Heart left ventricle (tissue), 16 donors: ENCODE measurements around the gene ZBTB34. TPM values are rescaled to one million over a fixed set of nuclear protein-coding genes. Genes with fewer than 3 reads are reported as not detected.

ENCODE experiments used
- ATAC-seq, 4 donors: fragments of 200-7000 bp; cut with Tn5 transposase; one replicate each; pipeline ENCODE4 v1.9.1; 2020 to 2022; ENCODE audit warnings: moderate library complexity in 4 of 4, mild to moderate bottlenecking in 3 of 4, moderate number of reproducible peaks in 1 of 4
- DNase-seq, 5 donors: peaks; one replicate each; pipeline ENCODE4 v3.0.0-alpha.2; 2020
- H3K27ac ChIP-seq, 12 donors: fragments of 200-600 bp; sonication (generic) in 4 of 12; one replicate each; pipeline versions ENCODE4 v1.5.0 to v1.8.0; 2016 to 2022; ENCODE audit warnings: mild to moderate bottlenecking in 2 of 12
- H3K27me3 ChIP-seq, 9 donors: fragments of 200-600 bp; sonication (generic) in 2 of 9; one replicate each; pipeline versions ENCODE4 v1.5.1 to v1.8.0; 2016 to 2022; ENCODE audit warnings: mild to moderate bottlenecking in 3 of 9
- H3K36me3 ChIP-seq, 9 donors: fragments of 200-600 bp; sonication (generic) in 2 of 9; one replicate each; pipeline versions ENCODE4 v1.5.0 to v1.8.0; 2018 to 2022; ENCODE audit warnings: mild to moderate bottlenecking in 2 of 9
- H3K4me1 ChIP-seq, 12 donors: fragments of 200-600 bp; sonication (generic) in 4 of 12; one replicate each; pipeline versions ENCODE4 v1.5.0 to v1.8.0; 2016 to 2022; ENCODE audit warnings: mild to moderate bottlenecking in 3 of 12
- H3K4me3 ChIP-seq, 12 donors: fragments of 200-600 bp; sonication (generic) in 4 of 12; one replicate each; pipeline versions ENCODE4 v1.5.0 to v1.8.0; 2017 to 2022; ENCODE audit warnings: mild to moderate bottlenecking in 9 of 12, moderate library complexity in 4 of 12
- H3K9me3 ChIP-seq, 12 donors: fragments of 200-600 bp; sonication (generic) in 4 of 12; one replicate each; pipeline versions ENCODE4 v1.5.0 to v1.8.0; 2016 to 2022; ENCODE audit warnings: mild to moderate bottlenecking in 1 of 12
- POLR2A ChIP-seq, 2 donors: fragments of 450-650 bp; IDR thresholded peaks; one replicate each; pipeline ENCODE4 v1.6.1; 2017; ENCODE audit warnings: antibody characterized with exemption in 2 of 2, mild to moderate bottlenecking in 2 of 2, moderate library complexity in 2 of 2
- WGBS, 4 donors: extraction: QIAGEN DNeasy Blood & Tissue Kit in 2 of 4; methylation state at CpG; one replicate each; pipeline versions ENCODE4 v1.1.5 to v1.1.7; 2013 to 2018; 5-methylcytosine and 5-hydroxymethylcytosine counted together
- intact Hi-C, 10 donors: fragments of 100-400 bp; cut with DNase I; formaldehyde crosslinking; loops; one replicate each; pipeline versions ENCODE4 v1.11.1 to v1.14.2; 2022
- polyA plus RNA-seq, 2 donors: library from polyadenylated mRNA; stranded (reverse); fragments of 200-250 nt; gene quantifications; one replicate each; pipeline ENCODE4 v1.2.3, GENCODE V29; 2013
- total RNA-seq, 9 donors: library from RNA; depleted of rRNA in 2 of 9; stranded (reverse); fragments of >200 nt in 2 of 9; fragmentation: NEBNext Ultra II Directional in 3 of 9; extraction: Animal tissue kit (Norgen Biotek cat#: 25700) in 3 of 9; gene quantifications; one replicate each; pipeline versions ENCODE4 v1.1.0 to v1.2.4, GENCODE V29; 2016 to 2023
- TF ChIP-seq, protein P1 (sequence below), 12 donors: fragments of 200-600 bp; sonication (generic) in 4 of 12; IDR thresholded peaks; one replicate each; pipeline versions ENCODE4 v1.5.0 to v1.8.0; 2018 to 2022; ENCODE audit warnings: antibody characterized with exemption in 12 of 12, mild to moderate bottlenecking in 5 of 12
- donor health status: ischemic (EF 13 %, LVEDD 7.1; RV severe dilation, severe dysfunction).
- donor health status: healthy with polysubstance abuse.
- donor health status: DM: no; HTN: yes; CAD: no.
- donor health status: DM: no; HTN: no; CAD: no.
- donor health status: ischemic (EF 25% LVEDD 6.9; RV normal size, moderate dysfunction).
- donor health status: ischemic (EF 25% LVEDD 5.7; RV mildly dilated, moderate dysfunction).
- donor health status: healthy.
- donor health status: DM: yes; HTN: yes; CAD: no.
- donor health status: ischemic (EF 35%, LVEDD 5.7; RV mildly dilated, moderate dysfunction).
- donor health status: nonischemic (EF 11% LVEDD 7.7; RV severe dilation, severe dysfunction).
- donor health status: DM: yes; HTN: yes; CAD: no.
- donor health status: PGD.
- donor health status: ischemic (EF 29% LVEDD 5.4; RV normal size, mild dysfunction).
- donor health status: nonischemic (EF 23%, LVEDD 6.1; RV moderate dilation, normal function).

ZBTB34 gene
- total and polyA plus RNA-seq, 11 donors, result 2.2 to 8.2 (median 5.0) TPM

DNA sequence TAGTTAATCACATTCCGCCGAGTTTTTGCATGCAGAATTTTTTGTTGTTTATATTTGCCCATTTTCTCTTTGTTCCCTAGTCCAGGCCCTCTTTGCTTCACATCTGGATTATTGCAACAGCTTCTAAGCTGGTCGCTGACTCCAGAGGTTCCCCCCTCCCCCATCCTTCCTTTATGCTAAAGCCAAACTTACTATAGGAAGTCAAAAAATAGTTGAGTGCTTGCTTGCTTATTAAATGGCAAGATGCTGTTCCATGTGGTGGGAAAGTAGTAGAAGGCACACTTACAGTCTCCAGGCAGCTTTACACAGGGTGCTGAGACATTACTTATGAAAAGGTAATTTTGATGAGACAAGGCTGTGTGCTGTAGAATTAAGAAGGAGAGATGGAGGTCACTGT, 1.3 kb downstream of the ZBTB34 start:
- Histone ChIP-seq H3K27ac (peak overlapping the region in 11 of 12 donors; percentile 5 to 97 (median 91)), H3K4me3 (peak overlapping the region; percentile 87 to 99 (median 94)), H3K27me3 (no peaks in the 10 kb centered on the region), H3K4me1 (peaks cover 0 to 39% (median 28%) of the 10 kb centered on the region in 12 donors), H3K9me3 (no peaks in the 10 kb centered on the region), H3K36me3 (peaks cover 0 to 32% (median 19%) of the 10 kb centered on the region in 9 donors)
- 22 to 27% (median 24%) methylated on average over 3 of the region's 3 CpGs for WGBS, 4 donors
- TF ChIP-seq POLR2A (IDR thresholded peaks at IDR 0.05), result no peak
- TF ChIP-seq, protein P1, sequence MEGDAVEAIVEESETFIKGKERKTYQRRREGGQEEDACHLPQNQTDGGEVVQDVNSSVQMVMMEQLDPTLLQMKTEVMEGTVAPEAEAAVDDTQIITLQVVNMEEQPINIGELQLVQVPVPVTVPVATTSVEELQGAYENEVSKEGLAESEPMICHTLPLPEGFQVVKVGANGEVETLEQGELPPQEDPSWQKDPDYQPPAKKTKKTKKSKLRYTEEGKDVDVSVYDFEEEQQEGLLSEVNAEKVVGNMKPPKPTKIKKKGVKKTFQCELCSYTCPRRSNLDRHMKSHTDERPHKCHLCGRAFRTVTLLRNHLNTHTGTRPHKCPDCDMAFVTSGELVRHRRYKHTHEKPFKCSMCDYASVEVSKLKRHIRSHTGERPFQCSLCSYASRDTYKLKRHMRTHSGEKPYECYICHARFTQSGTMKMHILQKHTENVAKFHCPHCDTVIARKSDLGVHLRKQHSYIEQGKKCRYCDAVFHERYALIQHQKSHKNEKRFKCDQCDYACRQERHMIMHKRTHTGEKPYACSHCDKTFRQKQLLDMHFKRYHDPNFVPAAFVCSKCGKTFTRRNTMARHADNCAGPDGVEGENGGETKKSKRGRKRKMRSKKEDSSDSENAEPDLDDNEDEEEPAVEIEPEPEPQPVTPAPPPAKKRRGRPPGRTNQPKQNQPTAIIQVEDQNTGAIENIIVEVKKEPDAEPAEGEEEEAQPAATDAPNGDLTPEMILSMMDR (IDR thresholded peaks at IDR 0.05), result no peak
- no peak for DNase-seq
- peak in 2 of 4 donors; percentile 2 to 6 for ATAC-seq
- intact Hi-C loops, result loop anchor here in 2 of 10 donors (2.0 kb wide), 1 partner anchor 53 kb away; the partner anchor contains the start of gene RALGPS1 (in 2 of the 2)

DNA sequence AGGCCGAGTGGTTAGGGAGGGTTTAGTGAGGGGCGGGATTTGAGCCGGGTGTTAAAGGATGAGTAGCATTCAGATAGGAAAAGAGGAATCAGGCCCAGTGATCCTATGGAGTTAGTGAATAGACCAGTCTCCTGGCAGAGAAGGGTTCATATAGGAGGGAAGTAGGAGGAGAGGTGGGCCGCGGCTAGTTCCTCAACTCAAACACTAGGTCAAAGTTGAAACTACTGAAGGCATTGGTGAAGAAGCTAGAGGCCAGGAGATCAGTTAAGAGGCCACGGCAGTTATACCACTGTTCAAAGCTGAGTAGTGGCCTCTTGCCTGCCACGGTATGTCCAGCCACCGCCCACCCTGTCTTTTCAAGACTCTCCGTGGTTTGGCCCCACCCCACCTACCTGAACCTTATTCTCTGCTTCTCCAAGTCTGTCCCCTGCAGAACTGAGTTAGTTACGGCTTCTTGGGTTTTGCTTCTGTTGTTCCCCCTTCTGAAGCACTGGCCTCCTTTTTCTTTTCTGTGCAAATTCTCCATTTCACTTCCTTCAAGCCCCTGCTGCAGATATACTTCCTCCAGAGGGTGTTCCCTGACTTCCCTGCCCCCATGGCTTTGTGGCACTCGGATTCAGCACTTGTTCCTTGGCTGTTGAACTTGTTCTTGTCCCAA, 1.8 kb downstream of the ZBTB34 start:
- 45 to 49% (median 47%) methylated on average over 11 of the region's 11 CpGs for whole genome bisulfite sequencing, 4 donors
- DNase-seq, result no peak
- H3K27me3 ChIP-seq, result no peaks in the 10 kb centered on the region
- peak in 3 of 4 donors; percentile 14 to 34 (median 25) for ATAC-seq
- H3K36me3 ChIP-seq, result peaks cover 0 to 37% (median 19%) of the 10 kb centered on the region in 9 donors
- TF ChIP-seq, protein P1 (IDR thresholded peaks at IDR 0.05), result no peak
- TF ChIP-seq POLR2A (IDR thresholded peaks at IDR 0.05), result no peak
- no peaks in the 10 kb centered on the region for H3K9me3 ChIP-seq
- intact Hi-C loops, result no loop called here
- peak overlapping the region in 6 of 12 donors; percentile 5 to 94 (median 62) for H3K27ac ChIP-seq
- H3K4me3 ChIP-seq, result peak overlapping the region in 10 of 12 donors; percentile 19 to 98 (median 94)
- peaks cover 0 to 40% (median 28%) of the 10 kb centered on the region in 12 donors for H3K4me1 ChIP-seq

DNA sequence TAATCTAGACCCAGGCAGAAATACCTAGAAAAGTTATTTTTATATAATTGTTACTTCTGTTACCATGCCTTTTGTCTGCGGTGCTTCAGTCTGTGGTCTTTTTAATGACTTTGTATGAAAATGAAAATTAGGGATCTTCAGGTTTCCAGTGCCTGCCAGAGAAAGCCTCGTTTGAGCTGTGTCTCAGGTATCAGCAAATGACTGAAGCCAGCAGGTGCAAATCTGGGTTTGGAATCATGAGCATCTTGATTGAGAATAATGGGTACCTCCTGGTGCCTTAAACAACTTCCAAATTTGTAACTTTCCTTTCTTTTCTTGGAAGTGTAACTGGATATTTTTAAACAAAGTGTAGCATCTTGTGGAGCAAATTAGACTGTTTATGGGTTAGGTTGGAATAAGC, 4.3 kb downstream of the ZBTB34 start:
- 65 to 74% (median 69%) methylated on average over 2 of the region's 2 CpGs for WGBS, 4 donors
- TF ChIP-seq, protein P1 (IDR thresholded peaks at IDR 0.05), result no peak
- TF ChIP-seq POLR2A (IDR thresholded peaks at IDR 0.05), result no peak
- no peak overlapping the region for H3K4me3 ChIP-seq
- no peaks in the 10 kb centered on the region for H3K27me3 ChIP-seq
- intact Hi-C loops, result no loop called here
- H3K4me1 ChIP-seq, result peaks cover 0 to 45% (median 29%) of the 10 kb centered on the region in 12 donors
- H3K36me3 ChIP-seq, result peaks cover 0 to 44% (median 28%) of the 10 kb centered on the region in 9 donors
- H3K9me3 ChIP-seq, result no peaks in the 10 kb centered on the region
- DNase-seq (no peak), ATAC-seq (no peak)
- no peak overlapping the region for H3K27ac ChIP-seq

DNA sequence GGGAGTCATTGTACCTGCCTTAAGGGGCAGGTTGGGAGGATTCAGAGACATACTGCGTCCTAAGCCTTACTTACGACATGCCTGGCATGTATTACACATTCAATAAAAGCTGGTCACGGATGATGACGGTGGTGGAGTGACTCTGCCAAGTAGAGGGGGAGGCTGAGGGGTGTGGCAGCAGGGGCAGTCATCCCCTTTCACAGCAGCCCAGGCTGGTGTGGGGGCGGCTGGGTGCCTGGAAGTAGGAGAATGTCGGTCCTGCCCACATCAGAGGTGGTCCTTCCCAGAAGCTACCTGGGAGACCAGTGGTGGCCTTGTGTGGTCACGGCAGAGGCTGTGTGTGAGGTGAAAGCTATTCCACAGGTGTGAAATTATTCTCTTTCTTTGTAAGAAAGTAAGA, 8.9 kb downstream of the ZBTB34 start:
- Histone ChIP-seq H3K9me3 (no peaks in the 10 kb centered on the region), H3K36me3 (peaks cover 0 to 36% (median 22%) of the 10 kb centered on the region in 9 donors), H3K4me1 (peaks cover 0 to 17% (median 5%) of the 10 kb centered on the region in 12 donors), H3K27me3 (no peaks in the 10 kb centered on the region), H3K4me3 (no peak overlapping the region), H3K27ac (no peak overlapping the region)
- peak in 2 of 4 donors; percentile 11 to 29 for ATAC-seq
- DNase-seq, result no peak
- TF ChIP-seq, protein P1 (IDR thresholded peaks at IDR 0.05), result no peak
- TF ChIP-seq POLR2A (IDR thresholded peaks at IDR 0.05), result no peak
- intact Hi-C loops, result no loop called here
- WGBS, 4 donors, result 87 to 93% (median 92%) methylated on average over 7 of the region's 7 CpGs
